ENCODE measurements around the gene GRN. TPM values are rescaled to one million over a fixed set of nuclear protein-coding genes. Genes with fewer than 3 reads are reported as not detected.
A peak's percentile ranks its signal among the peaks of the same experiment; 100 is the strongest.

Gene GRN
- total RNA-seq, 3 donors from 2014 or later = 166 to 372 (median 252) TPM

DNA sequence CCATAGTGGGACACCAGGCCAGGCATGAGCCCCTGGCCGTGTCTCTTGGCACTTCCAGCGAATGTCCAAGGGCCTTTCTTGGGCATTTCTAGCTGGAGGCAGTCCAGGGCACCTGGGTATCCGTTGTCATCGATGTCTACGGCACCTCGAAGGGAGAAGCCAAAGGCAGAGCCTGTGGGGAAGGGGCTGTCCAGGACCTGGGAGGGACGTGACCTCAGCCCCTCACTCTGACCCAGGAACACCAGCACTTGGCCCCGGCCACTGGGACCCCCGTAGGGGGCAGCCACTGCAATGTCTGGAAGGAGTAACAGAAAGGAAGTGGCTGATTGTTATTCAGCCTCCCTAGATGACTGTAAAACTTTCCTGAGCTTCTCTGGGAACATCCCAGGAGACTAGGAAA is 35.7 kb downstream of the GRN start:
- intact Hi-C loops (cut with DNase I; ENCODE audit: low total_unique reads) = no loop called here
- no peak for DNase-seq (ENCODE audit: low spot score in 2 of 2)

DNA sequence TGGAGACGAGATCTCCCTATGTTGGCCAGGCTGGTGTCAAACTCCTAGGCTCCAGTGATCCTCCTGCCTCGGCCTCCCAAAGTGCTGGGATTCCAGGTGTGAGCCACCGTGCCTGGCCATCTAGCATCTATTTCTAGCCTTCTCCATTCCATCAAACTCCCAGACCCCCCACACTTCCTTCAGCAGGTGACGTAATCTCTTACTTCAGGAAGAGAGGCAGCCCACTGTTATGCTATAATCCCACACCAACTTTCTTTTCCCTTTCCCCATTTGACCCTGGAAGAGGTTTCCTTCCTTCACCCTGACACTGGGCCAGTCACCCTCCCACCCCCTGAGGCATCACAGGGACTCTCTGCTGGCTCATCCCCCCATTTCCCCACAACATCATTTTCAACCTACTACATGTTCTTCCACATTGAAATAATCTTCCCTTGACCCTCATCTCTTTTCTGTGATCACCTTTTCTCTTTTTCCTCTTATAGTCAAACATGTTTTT is 36.8 kb downstream of the GRN start:
- H3K27me3 ChIP-seq = no peaks in the 10 kb centered on the region
- no peak overlapping the region for H3K27ac ChIP-seq
- no peaks in the 10 kb centered on the region for H3K36me3 ChIP-seq
- H3K4me3 ChIP-seq = no peak overlapping the region
- no peaks in the 10 kb centered on the region for H3K4me1 ChIP-seq
- TF ChIP-seq POLR2A (IDR thresholded peaks at IDR 0.05) (no peak), POLR2AphosphoS5 (IDR thresholded peaks at IDR 0.05) (no peak)
- TF ChIP-seq, protein P1, sequence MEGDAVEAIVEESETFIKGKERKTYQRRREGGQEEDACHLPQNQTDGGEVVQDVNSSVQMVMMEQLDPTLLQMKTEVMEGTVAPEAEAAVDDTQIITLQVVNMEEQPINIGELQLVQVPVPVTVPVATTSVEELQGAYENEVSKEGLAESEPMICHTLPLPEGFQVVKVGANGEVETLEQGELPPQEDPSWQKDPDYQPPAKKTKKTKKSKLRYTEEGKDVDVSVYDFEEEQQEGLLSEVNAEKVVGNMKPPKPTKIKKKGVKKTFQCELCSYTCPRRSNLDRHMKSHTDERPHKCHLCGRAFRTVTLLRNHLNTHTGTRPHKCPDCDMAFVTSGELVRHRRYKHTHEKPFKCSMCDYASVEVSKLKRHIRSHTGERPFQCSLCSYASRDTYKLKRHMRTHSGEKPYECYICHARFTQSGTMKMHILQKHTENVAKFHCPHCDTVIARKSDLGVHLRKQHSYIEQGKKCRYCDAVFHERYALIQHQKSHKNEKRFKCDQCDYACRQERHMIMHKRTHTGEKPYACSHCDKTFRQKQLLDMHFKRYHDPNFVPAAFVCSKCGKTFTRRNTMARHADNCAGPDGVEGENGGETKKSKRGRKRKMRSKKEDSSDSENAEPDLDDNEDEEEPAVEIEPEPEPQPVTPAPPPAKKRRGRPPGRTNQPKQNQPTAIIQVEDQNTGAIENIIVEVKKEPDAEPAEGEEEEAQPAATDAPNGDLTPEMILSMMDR (IDR thresholded peaks at IDR 0.05) = no peak
- no peaks in the 10 kb centered on the region for H3K9me3 ChIP-seq
- DNase-seq (ENCODE audit: low spot score in 2 of 2) = peak in 1 of 2 donors; percentile 30
- intact Hi-C loops (cut with DNase I; ENCODE audit: low total_unique reads) = no loop called here

More for the DNA sequence above, 35.7 kb downstream of the GRN start:
- Histone ChIP-seq H3K9me3 (no peaks in the 10 kb centered on the region), H3K4me1 (no peaks in the 10 kb centered on the region), H3K27me3 (no peaks in the 10 kb centered on the region), H3K36me3 (no peaks in the 10 kb centered on the region), H3K4me3 (no peak overlapping the region), H3K27ac (no peak overlapping the region)
- TF ChIP-seq, protein P1 (IDR thresholded peaks at IDR 0.05) = no peak
- TF ChIP-seq POLR2A (IDR thresholded peaks at IDR 0.05) (no peak), POLR2AphosphoS5 (IDR thresholded peaks at IDR 0.05) (no peak)

DNA sequence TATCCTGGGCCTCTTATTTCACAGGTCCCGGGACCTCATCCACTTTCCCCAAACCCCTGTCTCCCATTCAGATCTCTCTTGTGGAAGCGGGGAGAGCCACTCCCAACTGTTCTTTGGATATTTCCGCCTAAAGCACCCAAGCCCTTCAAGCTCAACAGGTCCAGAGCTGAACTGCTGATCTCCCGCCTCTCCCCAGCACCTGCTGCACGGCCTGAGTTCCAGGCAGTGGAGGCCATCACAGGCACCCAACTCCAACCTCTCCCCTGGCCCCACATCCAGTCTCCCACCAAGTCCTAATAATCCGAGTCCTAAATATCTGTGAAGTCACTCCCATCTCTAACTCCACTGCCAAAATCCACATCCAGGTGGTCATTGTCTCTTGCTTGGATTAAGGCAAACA is 37.8 kb downstream of the GRN start:
- TF ChIP-seq POLR2AphosphoS5 (IDR thresholded peaks at IDR 0.05) (no peak), POLR2A (IDR thresholded peaks at IDR 0.05) (no peak)
- TF ChIP-seq, protein P1 (IDR thresholded peaks at IDR 0.05) = no peak
- Histone ChIP-seq H3K4me3 (no peak overlapping the region), H3K27me3 (no peaks in the 10 kb centered on the region), H3K9me3 (no peaks in the 10 kb centered on the region), H3K4me1 (no peaks in the 10 kb centered on the region), H3K27ac (no peak overlapping the region), H3K36me3 (no peaks in the 10 kb centered on the region)
- intact Hi-C loops (cut with DNase I; ENCODE audit: low total_unique reads) = no loop called here
- DNase-seq (ENCODE audit: low spot score in 2 of 2) = no peak

DNA sequence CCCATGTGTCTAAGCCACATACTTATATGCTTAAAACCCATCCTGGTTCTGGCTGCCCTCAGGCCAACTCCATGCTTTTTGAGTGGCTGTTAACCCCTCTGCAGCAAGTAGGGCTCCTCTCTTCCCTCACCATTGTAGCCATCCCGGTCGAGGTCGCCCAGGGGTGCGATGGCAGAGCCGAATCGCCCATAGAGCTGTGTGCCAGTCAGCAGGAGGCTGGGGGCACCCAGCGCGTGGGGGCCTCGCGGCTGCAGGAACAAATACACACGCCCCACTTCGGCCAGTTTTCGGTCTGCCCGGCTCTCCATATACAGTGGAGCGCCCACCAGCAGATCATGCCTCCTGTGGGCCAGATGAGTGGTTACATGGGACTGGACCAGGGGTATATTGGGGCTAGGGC is 38.3 kb downstream of the GRN start:
- intact Hi-C loops (cut with DNase I; ENCODE audit: low total_unique reads) = no loop called here
- H3K4me1 ChIP-seq = no peaks in the 10 kb centered on the region
- TF ChIP-seq POLR2AphosphoS5 (IDR thresholded peaks at IDR 0.05) = no peak
- TF ChIP-seq, protein P1 (IDR thresholded peaks at IDR 0.05) = no peak
- TF ChIP-seq POLR2A (IDR thresholded peaks at IDR 0.05) = no peak
- no peak overlapping the region for H3K4me3 ChIP-seq
- H3K27me3 ChIP-seq = no peaks in the 10 kb centered on the region
- no peaks in the 10 kb centered on the region for H3K36me3 ChIP-seq
- no peak for DNase-seq (ENCODE audit: low spot score in 2 of 2)
- H3K9me3 ChIP-seq = no peaks in the 10 kb centered on the region
- no peak overlapping the region for H3K27ac ChIP-seq

DNA sequence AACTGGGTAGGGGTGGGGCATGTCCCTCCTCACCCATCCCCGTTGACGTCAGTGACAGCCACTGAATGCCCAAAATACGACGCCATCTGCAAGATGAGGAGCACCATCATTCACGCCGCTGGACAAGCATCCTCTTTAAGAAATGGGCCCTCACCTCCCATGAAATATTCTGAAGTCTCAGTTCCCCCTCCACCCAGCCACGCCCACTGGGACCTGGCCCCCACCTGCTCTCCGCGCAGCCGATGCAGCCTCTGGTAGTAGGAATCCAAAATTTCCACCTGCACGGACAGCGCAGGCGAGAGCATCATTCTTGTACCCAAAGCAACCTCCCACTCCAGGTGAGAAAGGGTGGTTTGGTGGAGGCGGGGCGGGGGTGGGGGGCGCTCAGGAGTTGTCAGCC is 38.8 kb downstream of the GRN start:
- no peak for DNase-seq (ENCODE audit: low spot score in 2 of 2)
- Histone ChIP-seq H3K4me3 (no peak overlapping the region), H3K36me3 (no peaks in the 10 kb centered on the region), H3K27ac (no peak overlapping the region), H3K4me1 (no peaks in the 10 kb centered on the region), H3K9me3 (no peaks in the 10 kb centered on the region), H3K27me3 (no peaks in the 10 kb centered on the region)
- intact Hi-C loops (cut with DNase I; ENCODE audit: low total_unique reads) = no loop called here
- TF ChIP-seq POLR2A (IDR thresholded peaks at IDR 0.05) (no peak), POLR2AphosphoS5 (IDR thresholded peaks at IDR 0.05) (no peak)
- TF ChIP-seq, protein P1 (IDR thresholded peaks at IDR 0.05) = no peak

Measured in breast epithelium (tissue), 4 donors.